ENCODE data around the gene UPK2.

Gene UPK2

DNA sequence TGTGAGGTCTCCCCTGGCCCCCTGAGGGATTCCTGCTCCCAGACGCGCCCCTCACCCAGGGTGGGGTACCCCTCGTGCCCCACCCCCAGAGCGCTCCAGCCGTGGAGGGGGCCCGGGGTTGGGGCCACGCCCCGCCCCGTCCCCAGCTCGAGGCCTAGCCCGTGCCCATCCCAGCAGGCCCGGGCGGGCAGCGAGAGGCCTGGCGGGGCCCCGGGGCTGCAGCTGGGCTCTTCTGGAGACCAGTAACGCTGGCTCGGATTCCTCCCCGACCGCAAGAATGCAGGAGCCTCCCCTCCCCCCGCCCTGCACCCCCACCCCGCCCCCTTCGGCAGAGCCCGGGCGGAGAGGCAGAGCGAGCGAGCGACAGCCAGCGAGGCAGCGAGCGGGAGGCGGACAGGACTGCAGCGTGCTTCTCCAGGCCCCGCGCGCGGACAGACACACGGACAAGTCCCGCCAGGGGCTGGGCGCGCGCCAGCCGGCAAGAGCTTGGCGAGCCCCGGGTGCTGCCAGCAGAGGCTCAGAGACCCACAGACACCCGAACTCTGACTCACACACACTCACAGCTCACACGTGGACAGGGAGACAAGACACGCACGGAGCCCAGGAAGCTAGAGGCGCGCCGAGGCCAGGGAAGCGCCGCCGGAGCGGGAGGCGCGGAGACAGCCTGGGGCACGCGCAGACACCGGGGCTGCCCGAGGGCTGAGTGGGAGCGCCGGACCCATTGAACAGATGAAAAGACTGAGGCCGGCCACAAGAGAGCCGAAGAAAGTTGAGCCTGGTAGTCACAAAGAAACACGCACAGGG lies 45.6 kb upstream of the UPK2 start:
- H3K9me3 ChIP-seq (ENCODE audit: control insufficient read depth, insufficient read depth, low read depth, low read length), result no peaks in the 10 kb centered on the region
- H3K4me3 ChIP-seq (ENCODE audit: low read depth, low read length), result peak overlapping the region; percentile 33
- ChIA-PET CTCF (interaction anchor here (0.6 to 6.9 kb wide), 4 partner anchors 18 to 450 kb away, joined by 3 to 196 read pairs (median 4); partner anchors contain the start of gene BCL9L), POLR2A (interaction anchor here (0.6 to 6.3 kb wide), 6 partner anchors 20 to 120 kb away, joined by 3 to 96 read pairs (median 4); partner anchors contain the start of gene DDX6)
- peaks cover 14% of the 10 kb centered on the region for H3K4me1 ChIP-seq (ENCODE audit: control insufficient read depth, insufficient read depth, low read length)
- H3K27ac ChIP-seq (ENCODE audit: extremely low read depth, low read depth, low read length), result peak overlapping the region; percentile 65; the same call in 1 of the 2 replicates
- H3K36me3 ChIP-seq (ENCODE audit: control insufficient read depth in 2 of 2, insufficient read depth in 1 of 2, low read length in 2 of 2), result peaks cover 0 to 20% of the 10 kb centered on the region in 2 experiments; a peak in 2 of 3 replicates
- TF ChIP-seq, protein P1, sequence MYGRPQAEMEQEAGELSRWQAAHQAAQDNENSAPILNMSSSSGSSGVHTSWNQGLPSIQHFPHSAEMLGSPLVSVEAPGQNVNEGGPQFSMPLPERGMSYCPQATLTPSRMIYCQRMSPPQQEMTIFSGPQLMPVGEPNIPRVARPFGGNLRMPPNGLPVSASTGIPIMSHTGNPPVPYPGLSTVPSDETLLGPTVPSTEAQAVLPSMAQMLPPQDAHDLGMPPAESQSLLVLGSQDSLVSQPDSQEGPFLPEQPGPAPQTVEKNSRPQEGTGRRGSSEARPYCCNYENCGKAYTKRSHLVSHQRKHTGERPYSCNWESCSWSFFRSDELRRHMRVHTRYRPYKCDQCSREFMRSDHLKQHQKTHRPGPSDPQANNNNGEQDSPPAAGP (tag by site-specific recombination; IDR thresholded peaks at IDR 0.05), result no peak
- no peak for TF ChIP-seq ZNF16 (tag by site-specific recombination; IDR thresholded peaks at IDR 0.05; ENCODE audit: low read depth)
- TF ChIP-seq ZNF214 (tag by site-specific recombination; IDR thresholded peaks at IDR 0.05; ENCODE audit: borderline replicate concordance), result no peak
- TF ChIP-seq ZNF223 (tag by site-specific recombination; IDR thresholded peaks at IDR 0.05), result no peak
- TF ChIP-seq ZNF140 (tag by site-specific recombination; IDR thresholded peaks at IDR 0.05), result no peak
- no peak for TF ChIP-seq ZBTB7A (tag by site-specific recombination; IDR thresholded peaks at IDR 0.05; ENCODE audit: low read depth)
- TF ChIP-seq GLIS1 (tag by site-specific recombination; IDR thresholded peaks at IDR 0.05), result peak; percentile 20; the same call in 1 of the 2 replicates
- TF ChIP-seq HOXD13 (CRISPR knock-in tag; IDR thresholded peaks at IDR 0.05; ENCODE audit: borderline replicate concordance), result no peak
- TF ChIP-seq, protein P2, sequence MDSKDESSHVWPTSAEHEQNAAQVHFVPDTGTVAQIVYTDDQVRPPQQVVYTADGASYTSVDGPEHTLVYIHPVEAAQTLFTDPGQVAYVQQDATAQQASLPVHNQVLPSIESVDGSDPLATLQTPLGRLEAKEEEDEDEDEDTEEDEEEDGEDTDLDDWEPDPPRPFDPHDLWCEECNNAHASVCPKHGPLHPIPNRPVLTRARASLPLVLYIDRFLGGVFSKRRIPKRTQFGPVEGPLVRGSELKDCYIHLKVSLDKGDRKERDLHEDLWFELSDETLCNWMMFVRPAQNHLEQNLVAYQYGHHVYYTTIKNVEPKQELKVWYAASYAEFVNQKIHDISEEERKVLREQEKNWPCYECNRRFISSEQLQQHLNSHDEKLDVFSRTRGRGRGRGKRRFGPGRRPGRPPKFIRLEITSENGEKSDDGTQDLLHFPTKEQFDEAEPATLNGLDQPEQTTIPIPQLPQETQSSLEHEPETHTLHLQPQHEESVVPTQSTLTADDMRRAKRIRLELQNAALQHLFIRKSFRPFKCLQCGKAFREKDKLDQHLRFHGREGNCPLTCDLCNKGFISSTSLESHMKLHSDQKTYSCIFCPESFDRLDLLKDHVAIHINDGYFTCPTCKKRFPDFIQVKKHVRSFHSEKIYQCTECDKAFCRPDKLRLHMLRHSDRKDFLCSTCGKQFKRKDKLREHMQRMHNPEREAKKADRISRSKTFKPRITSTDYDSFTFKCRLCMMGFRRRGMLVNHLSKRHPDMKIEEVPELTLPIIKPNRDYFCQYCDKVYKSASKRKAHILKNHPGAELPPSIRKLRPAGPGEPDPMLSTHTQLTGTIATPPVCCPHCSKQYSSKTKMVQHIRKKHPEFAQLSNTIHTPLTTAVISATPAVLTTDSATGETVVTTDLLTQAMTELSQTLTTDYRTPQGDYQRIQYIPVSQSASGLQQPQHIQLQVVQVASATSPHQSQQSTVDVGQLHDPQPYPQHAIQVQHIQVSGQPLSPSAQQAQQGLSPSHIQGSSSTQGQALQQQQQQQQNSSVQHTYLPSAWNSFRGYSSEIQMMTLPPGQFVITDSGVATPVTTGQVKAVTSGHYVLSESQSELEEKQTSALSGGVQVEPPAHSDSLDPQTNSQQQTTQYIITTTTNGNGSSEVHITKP (tag by site-specific recombination; IDR thresholded peaks at IDR 0.05), result no peak
- no peak for TF ChIP-seq ZNF654 (tag by site-specific recombination; IDR thresholded peaks at IDR 0.05; ENCODE audit: low read depth)
- TF ChIP-seq ZEB2 (tag by site-specific recombination; IDR thresholded peaks at IDR 0.05), result no peak
- TF ChIP-seq ZNF571 (tag by site-specific recombination; IDR thresholded peaks at IDR 0.05), result no peak
- no peak for TF ChIP-seq SCRT2 (tag by site-specific recombination; IDR thresholded peaks at IDR 0.05)
- no peak for TF ChIP-seq ZNF423 (tag by site-specific recombination; IDR thresholded peaks at IDR 0.05)
- no peak for TF ChIP-seq ZNF169 (tag by site-specific recombination; IDR thresholded peaks at IDR 0.05)
- no peak for TF ChIP-seq ZNF394 (tag by site-specific recombination; IDR thresholded peaks at IDR 0.05; ENCODE audit: borderline replicate concordance)
- no peak for TF ChIP-seq ZNF670 (tag by site-specific recombination; IDR thresholded peaks at IDR 0.05; ENCODE audit: low read depth)
- TF ChIP-seq KLF10 (tag by site-specific recombination; IDR thresholded peaks at IDR 0.05), result peak; percentile 50; the same call in 1 of the 2 replicates
- peak; percentile 88 for TF ChIP-seq ZBTB20 (tag by site-specific recombination; IDR thresholded peaks at IDR 0.05)
- TF ChIP-seq ZNF426 (tag by site-specific recombination; IDR thresholded peaks at IDR 0.05), result no peak
- TF ChIP-seq ZFP3 (tag by site-specific recombination; IDR thresholded peaks at IDR 0.05; ENCODE audit: low read depth), result no peak
- TF ChIP-seq YY1 (tag by site-specific recombination; IDR thresholded peaks at IDR 0.05), result no peak
- TF ChIP-seq ZFP41 (tag by site-specific recombination; IDR thresholded peaks at IDR 0.05; ENCODE audit: borderline replicate concordance), result no peak
- TF ChIP-seq, protein P3, sequence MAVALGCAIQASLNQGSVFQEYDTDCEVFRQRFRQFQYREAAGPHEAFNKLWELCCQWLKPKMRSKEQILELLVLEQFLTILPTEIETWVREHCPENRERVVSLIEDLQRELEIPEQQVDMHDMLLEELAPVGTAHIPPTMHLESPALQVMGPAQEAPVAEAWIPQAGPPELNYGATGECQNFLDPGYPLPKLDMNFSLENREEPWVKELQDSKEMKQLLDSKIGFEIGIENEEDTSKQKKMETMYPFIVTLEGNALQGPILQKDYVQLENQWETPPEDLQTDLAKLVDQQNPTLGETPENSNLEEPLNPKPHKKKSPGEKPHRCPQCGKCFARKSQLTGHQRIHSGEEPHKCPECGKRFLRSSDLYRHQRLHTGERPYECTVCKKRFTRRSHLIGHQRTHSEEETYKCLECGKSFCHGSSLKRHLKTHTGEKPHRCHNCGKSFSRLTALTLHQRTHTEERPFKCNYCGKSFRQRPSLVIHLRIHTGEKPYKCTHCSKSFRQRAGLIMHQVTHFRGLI (tag by site-specific recombination; IDR thresholded peaks at IDR 0.05), result peak; percentile 49
- TF ChIP-seq ZNF121 (tag by site-specific recombination; IDR thresholded peaks at IDR 0.05), result no peak
- TF ChIP-seq ZNF404 (tag by site-specific recombination; IDR thresholded peaks at IDR 0.05), result no peak
- TF ChIP-seq ZNF48 (tag by site-specific recombination; IDR thresholded peaks at IDR 0.05), result no peak
- no peak for TF ChIP-seq ZNF837 (tag by site-specific recombination; IDR thresholded peaks at IDR 0.05)
- TF ChIP-seq ZNF324 (tag by site-specific recombination; IDR thresholded peaks at IDR 0.05), result no peak
- TF ChIP-seq, protein P4, sequence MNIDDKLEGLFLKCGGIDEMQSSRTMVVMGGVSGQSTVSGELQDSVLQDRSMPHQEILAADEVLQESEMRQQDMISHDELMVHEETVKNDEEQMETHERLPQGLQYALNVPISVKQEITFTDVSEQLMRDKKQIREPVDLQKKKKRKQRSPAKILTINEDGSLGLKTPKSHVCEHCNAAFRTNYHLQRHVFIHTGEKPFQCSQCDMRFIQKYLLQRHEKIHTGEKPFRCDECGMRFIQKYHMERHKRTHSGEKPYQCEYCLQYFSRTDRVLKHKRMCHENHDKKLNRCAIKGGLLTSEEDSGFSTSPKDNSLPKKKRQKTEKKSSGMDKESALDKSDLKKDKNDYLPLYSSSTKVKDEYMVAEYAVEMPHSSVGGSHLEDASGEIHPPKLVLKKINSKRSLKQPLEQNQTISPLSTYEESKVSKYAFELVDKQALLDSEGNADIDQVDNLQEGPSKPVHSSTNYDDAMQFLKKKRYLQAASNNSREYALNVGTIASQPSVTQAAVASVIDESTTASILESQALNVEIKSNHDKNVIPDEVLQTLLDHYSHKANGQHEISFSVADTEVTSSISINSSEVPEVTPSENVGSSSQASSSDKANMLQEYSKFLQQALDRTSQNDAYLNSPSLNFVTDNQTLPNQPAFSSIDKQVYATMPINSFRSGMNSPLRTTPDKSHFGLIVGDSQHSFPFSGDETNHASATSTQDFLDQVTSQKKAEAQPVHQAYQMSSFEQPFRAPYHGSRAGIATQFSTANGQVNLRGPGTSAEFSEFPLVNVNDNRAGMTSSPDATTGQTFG (tag by site-specific recombination; IDR thresholded peaks at IDR 0.05; ENCODE audit: borderline replicate concordance), result no peak

Measured in HEK293 (cell line).